ENCODE measurements around the gene RPUSD3. TPM values are rescaled to one million over a fixed set of nuclear protein-coding genes. Genes with fewer than 3 reads are reported as not detected.

The RPUSD3 gene
- total and polyA plus RNA-seq, 9 of the 15 experiments (the other 6 are each of a cell fraction or from before 2014, with no cell fraction given) = 13.8 to 99.0 (median 59.3) TPM

DNA sequence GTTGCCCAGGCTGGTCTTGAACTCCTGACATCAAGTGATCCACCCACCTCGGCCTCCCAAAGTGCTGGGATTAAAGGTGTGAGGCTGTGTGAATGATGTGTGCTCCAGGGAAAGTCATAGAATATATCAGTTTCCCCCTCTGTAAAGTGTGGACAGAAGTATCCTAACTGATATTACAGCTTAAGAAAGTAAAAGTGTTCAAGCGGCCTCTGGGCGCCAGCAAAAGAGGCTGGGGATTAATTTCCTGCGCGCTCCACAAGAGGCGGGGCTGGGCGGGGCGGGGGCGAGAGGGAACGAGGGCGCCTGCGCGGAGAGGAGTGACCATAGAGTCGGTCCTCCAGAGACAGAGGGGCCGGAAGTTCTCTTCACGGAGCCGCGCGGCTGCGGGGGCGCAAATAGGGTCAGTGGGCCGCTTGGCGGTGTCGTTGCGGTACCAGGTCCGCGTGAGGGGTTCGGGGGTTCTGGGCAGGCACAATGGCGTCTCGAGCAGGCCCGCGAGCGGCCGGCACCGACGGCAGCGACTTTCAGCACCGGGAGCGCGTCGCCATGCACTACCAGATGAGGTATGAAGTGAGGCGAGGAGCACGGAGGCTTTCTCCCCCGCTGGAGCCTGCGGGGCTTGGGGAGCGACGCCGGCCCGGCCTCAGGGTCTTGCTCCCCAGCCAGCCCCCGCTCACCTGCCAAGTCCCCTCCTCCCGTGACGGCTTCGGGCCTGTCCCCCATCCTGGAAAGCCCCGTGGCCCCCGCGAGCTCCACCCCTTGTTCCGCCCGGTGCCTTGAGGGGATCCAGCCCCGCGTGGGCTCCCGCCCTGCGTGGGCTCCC lies 46.7 kb upstream of the RPUSD3 start, which contains the start of gene JAGN1 (continued):
- TF ChIP-seq, protein P1, sequence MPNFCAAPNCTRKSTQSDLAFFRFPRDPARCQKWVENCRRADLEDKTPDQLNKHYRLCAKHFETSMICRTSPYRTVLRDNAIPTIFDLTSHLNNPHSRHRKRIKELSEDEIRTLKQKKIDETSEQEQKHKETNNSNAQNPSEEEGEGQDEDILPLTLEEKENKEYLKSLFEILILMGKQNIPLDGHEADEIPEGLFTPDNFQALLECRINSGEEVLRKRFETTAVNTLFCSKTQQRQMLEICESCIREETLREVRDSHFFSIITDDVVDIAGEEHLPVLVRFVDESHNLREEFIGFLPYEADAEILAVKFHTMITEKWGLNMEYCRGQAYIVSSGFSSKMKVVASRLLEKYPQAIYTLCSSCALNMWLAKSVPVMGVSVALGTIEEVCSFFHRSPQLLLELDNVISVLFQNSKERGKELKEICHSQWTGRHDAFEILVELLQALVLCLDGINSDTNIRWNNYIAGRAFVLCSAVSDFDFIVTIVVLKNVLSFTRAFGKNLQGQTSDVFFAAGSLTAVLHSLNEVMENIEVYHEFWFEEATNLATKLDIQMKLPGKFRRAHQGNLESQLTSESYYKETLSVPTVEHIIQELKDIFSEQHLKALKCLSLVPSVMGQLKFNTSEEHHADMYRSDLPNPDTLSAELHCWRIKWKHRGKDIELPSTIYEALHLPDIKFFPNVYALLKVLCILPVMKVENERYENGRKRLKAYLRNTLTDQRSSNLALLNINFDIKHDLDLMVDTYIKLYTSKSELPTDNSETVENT (CRISPR knock-in tag; IDR thresholded peaks at IDR 0.05) = peak; percentile 100
- TF ChIP-seq, protein P2, sequence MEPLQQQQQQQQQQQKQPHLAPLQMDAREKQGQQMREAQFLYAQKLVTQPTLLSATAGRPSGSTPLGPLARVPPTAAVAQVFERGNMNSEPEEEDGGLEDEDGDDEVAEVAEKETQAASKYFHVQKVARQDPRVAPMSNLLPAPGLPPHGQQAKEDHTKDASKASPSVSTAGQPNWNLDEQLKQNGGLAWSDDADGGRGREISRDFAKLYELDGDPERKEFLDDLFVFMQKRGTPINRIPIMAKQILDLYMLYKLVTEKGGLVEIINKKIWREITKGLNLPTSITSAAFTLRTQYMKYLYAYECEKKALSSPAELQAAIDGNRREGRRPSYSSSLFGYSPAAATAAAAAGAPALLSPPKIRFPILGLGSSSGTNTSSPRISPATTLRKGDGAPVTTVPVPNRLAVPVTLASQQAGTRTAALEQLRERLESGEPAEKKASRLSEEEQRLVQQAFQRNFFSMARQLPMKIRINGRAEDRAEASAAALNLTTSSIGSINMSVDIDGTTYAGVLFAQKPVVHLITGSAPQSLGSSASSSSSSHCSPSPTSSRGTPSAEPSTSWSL (CRISPR knock-in tag; IDR thresholded peaks at IDR 0.05; ENCODE audit: borderline replicate concordance) = 0 out of 2 replicates have a peak, but pooled peaks have one; percentile 62
- TF ChIP-seq TAF7 (tag; IDR thresholded peaks at IDR 0.05) (peak; percentile 93), NR2C1 (IDR thresholded peaks at IDR 0.05) (no peak; the same call in 1 of the 2 replicates), NR2C1 (tag; IDR thresholded peaks at IDR 0.05) (peak; percentile 70), HMG20B (CRISPR knock-in tag; IDR thresholded peaks at IDR 0.05) (no peak), PRPF4 (IDR thresholded peaks at IDR 0.05; ENCODE audit: insufficient read depth, low read depth, low read length, poor library complexity, severe bottlenecking) (peak; percentile 72), DNMT1 (IDR thresholded peaks at IDR 0.05) (no peak), RBM34 (IDR thresholded peaks at IDR 0.05; ENCODE audit: borderline replicate concordance, insufficient read depth, low read length) (no peak), KLF13 (tag; IDR thresholded peaks at IDR 0.05; ENCODE audit: borderline replicate concordance, low read depth) (peak; percentile 9; the same call in 1 of the 2 replicates)
- TF ChIP-seq, protein P3, sequence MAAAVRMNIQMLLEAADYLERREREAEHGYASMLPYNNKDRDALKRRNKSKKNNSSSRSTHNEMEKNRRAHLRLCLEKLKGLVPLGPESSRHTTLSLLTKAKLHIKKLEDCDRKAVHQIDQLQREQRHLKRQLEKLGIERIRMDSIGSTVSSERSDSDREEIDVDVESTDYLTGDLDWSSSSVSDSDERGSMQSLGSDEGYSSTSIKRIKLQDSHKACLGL (CRISPR knock-in tag; IDR thresholded peaks at IDR 0.05; ENCODE audit: borderline replicate concordance, poor library complexity, severe bottlenecking) = no peak
- TF ChIP-seq, protein P4, sequence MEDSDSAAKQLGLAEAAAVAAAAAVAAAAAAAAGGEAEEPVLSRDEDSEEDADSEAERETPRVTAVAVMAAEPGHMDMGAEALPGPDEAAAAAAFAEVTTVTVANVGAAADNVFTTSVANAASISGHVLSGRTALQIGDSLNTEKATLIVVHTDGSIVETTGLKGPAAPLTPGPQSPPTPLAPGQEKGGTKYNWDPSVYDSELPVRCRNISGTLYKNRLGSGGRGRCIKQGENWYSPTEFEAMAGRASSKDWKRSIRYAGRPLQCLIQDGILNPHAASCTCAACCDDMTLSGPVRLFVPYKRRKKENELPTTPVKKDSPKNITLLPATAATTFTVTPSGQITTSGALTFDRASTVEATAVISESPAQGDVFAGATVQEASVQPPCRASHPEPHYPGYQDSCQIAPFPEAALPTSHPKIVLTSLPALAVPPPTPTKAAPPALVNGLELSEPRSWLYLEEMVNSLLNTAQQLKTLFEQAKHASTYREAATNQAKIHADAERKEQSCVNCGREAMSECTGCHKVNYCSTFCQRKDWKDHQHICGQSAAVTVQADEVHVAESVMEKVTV (CRISPR knock-in tag; IDR thresholded peaks at IDR 0.05) = no peak
- TF ChIP-seq, protein P5, sequence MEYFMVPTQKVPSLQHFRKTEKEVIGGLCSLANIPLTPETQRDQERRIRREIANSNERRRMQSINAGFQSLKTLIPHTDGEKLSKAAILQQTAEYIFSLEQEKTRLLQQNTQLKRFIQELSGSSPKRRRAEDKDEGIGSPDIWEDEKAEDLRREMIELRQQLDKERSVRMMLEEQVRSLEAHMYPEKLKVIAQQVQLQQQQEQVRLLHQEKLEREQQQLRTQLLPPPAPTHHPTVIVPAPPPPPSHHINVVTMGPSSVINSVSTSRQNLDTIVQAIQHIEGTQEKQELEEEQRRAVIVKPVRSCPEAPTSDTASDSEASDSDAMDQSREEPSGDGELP (CRISPR knock-in tag; IDR thresholded peaks at IDR 0.05; ENCODE audit: borderline replicate concordance) = peak; percentile 75; the same call in 1 of the 2 replicates
- TF ChIP-seq, protein P6, sequence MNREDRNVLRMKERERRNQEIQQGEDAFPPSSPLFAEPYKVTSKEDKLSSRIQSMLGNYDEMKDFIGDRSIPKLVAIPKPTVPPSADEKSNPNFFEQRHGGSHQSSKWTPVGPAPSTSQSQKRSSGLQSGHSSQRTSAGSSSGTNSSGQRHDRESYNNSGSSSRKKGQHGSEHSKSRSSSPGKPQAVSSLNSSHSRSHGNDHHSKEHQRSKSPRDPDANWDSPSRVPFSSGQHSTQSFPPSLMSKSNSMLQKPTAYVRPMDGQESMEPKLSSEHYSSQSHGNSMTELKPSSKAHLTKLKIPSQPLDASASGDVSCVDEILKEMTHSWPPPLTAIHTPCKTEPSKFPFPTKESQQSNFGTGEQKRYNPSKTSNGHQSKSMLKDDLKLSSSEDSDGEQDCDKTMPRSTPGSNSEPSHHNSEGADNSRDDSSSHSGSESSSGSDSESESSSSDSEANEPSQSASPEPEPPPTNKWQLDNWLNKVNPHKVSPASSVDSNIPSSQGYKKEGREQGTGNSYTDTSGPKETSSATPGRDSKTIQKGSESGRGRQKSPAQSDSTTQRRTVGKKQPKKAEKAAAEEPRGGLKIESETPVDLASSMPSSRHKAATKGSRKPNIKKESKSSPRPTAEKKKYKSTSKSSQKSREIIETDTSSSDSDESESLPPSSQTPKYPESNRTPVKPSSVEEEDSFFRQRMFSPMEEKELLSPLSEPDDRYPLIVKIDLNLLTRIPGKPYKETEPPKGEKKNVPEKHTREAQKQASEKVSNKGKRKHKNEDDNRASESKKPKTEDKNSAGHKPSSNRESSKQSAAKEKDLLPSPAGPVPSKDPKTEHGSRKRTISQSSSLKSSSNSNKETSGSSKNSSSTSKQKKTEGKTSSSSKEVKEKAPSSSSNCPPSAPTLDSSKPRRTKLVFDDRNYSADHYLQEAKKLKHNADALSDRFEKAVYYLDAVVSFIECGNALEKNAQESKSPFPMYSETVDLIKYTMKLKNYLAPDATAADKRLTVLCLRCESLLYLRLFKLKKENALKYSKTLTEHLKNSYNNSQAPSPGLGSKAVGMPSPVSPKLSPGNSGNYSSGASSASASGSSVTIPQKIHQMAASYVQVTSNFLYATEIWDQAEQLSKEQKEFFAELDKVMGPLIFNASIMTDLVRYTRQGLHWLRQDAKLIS (CRISPR knock-in tag; IDR thresholded peaks at IDR 0.05) = peak; percentile 81; the same call in 1 of the 2 replicates

All from K562 (cell line).